ENCODE measurements around the gene FBXL7. TPM values are rescaled to one million over a fixed set of nuclear protein-coding genes. Genes with fewer than 3 reads are reported as not detected.

Gene FBXL7
- total and polyA plus RNA-seq, 7 experiments from 2014 or later, result not detected

DNA sequence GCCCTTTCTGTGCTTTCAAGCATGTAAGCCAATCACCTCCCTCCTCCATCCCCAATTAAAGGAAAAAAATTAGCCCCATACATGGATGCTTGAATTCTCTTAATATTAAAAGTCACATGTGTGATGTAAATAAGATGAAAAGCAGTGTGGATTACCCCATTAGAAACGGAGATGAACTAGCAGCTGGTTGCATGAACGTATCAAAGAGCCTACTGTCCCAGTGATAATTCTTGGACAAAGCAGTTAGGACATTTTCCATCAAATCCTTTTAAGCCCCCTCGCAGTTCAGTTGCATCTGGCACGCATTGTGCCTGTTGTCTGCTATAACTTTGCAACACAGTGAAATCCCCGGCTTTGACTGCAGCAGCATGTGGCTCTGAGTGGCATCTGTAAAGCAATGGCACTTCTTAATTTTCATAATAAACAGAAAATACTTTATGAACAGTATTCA, 285.6 kb downstream of the FBXL7 start:
- H3K9me3 Mint-ChIP-seq, result peaks cover 0 to 16% (median 4%) of the 10 kb centered on the region in 11 donors
- DNase-seq, result no peak
- H3K27me3 ChIP-seq (ENCODE audit: control insufficient read depth in 2 of 2, insufficient read depth in 2 of 2, low read length in 2 of 2), result no peaks in the 10 kb centered on the region
- CTCF ChIA-PET, result no interaction called here
- intact Hi-C loops (cut with micrococcal nuclease), result no loop called here
- H3K9me3 ChIP-seq (ENCODE audit: control insufficient read depth in 2 of 3, low read length in 3 of 3), result no peaks in the 10 kb centered on the region
- H3K4me3 Mint-ChIP-seq, result no peak overlapping the region
- POLR2A ChIA-PET, result no interaction called here
- no peak overlapping the region for H3K27ac Mint-ChIP-seq
- H3K27ac ChIP-seq (ENCODE audit: low read depth, low read length), result no peak overlapping the region
- no peaks in the 10 kb centered on the region for H3K27me3 Mint-ChIP-seq
- H3K4me1 ChIP-seq (ENCODE audit: control insufficient read depth in 2 of 2, insufficient read depth in 2 of 2, low read length in 2 of 2), result no peaks in the 10 kb centered on the region
- H3K36me3 Mint-ChIP-seq, result no peaks in the 10 kb centered on the region
- no peaks in the 10 kb centered on the region for H3K4me1 Mint-ChIP-seq
- ATAC-seq, result no peak
- H3K4me3 ChIP-seq (ENCODE audit: low read length), result no peak overlapping the region
- no peaks in the 10 kb centered on the region for H3K36me3 ChIP-seq (ENCODE audit: control insufficient read depth in 2 of 3, insufficient read depth in 3 of 3, low read length in 3 of 3)

- CTCF ChIA-PET, result no interaction called here
- POLR2A ChIA-PET, result no interaction called here
- intact Hi-C loops (cut with micrococcal nuclease), result no loop called here
- no peak overlapping the region for H3K27ac ChIP-seq (ENCODE audit: low read depth, low read length)
- no peak for DNase-seq
- no peaks in the 10 kb centered on the region for H3K4me1 ChIP-seq (ENCODE audit: control insufficient read depth in 2 of 2, insufficient read depth in 2 of 2, low read length in 2 of 2)
- H3K9me3 Mint-ChIP-seq, result peaks cover 0 to 16% (median 2%) of the 10 kb centered on the region in 11 donors
- ATAC-seq, result no peak
- H3K27me3 ChIP-seq (ENCODE audit: control insufficient read depth in 2 of 2, insufficient read depth in 2 of 2, low read length in 2 of 2), result no peaks in the 10 kb centered on the region
- no peak overlapping the region for H3K4me3 ChIP-seq (ENCODE audit: low read length)
- no peaks in the 10 kb centered on the region for H3K9me3 ChIP-seq (ENCODE audit: control insufficient read depth in 2 of 3, low read length in 3 of 3)
- H3K36me3 ChIP-seq (ENCODE audit: control insufficient read depth in 2 of 3, insufficient read depth in 3 of 3, low read length in 3 of 3), result no peaks in the 10 kb centered on the region
- H3K27me3 Mint-ChIP-seq, result no peaks in the 10 kb centered on the region
- H3K27ac Mint-ChIP-seq, result no peak overlapping the region
- no peaks in the 10 kb centered on the region for H3K36me3 Mint-ChIP-seq
- no peaks in the 10 kb centered on the region for H3K4me1 Mint-ChIP-seq
- H3K4me3 Mint-ChIP-seq, result no peak overlapping the region
These were observed 286.3 kb downstream of the FBXL7 start for GRCh38 chr5:15786326-15786725.

- CTCF ChIA-PET, result no interaction called here
- Histone ChIP-seq H3K36me3 (ENCODE audit: control insufficient read depth in 2 of 3, insufficient read depth in 3 of 3, low read length in 3 of 3) (no peaks in the 10 kb centered on the region), H3K9me3 (ENCODE audit: control insufficient read depth in 2 of 3, low read length in 3 of 3) (no peaks in the 10 kb centered on the region), H3K27me3 (ENCODE audit: control insufficient read depth in 2 of 2, insufficient read depth in 2 of 2, low read length in 2 of 2) (no peaks in the 10 kb centered on the region), H3K27ac (ENCODE audit: low read depth, low read length) (no peak overlapping the region), H3K4me3 (ENCODE audit: low read length) (no peak overlapping the region), H3K4me1 (ENCODE audit: control insufficient read depth in 2 of 2, insufficient read depth in 2 of 2, low read length in 2 of 2) (no peaks in the 10 kb centered on the region)
- ATAC-seq (no peak), DNase-seq (no peak)
- Mint-ChIP-seq H3K4me3 (no peak overlapping the region), H3K4me1 (no peaks in the 10 kb centered on the region), H3K27ac (no peak overlapping the region), H3K27me3 (no peaks in the 10 kb centered on the region), H3K9me3 (peaks cover 0 to 16% (median under 1%) of the 10 kb centered on the region in 11 donors), H3K36me3 (no peaks in the 10 kb centered on the region)
- intact Hi-C loops (cut with micrococcal nuclease), result no loop called here
- POLR2A ChIA-PET, result no interaction called here
These were observed 286.9 kb downstream of the FBXL7 start for GRCh38 chr5:15786884-15787283.

DNA sequence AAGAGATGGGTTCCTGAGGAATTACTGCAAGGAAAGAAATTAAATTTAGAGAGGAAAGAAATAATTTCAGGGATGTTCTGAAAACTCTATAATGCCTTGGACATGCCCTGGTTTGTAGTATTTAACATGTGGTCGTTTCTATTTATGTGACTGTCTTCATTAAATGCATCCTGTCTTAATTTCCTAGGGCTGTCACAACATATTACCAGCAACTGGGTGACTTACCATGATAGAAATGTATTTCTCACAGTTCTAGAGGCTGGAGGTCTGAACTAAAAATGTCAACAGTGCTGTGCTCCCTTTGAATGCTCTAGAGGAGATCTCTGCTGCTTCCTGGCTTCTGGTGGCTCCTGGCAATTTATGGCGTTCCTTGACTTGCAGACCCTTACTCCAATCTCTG, 287.7 kb downstream of the FBXL7 start:
- ATAC-seq (no peak), DNase-seq (no peak)
- Mint-ChIP-seq H3K27me3 (no peaks in the 10 kb centered on the region), H3K4me1 (no peaks in the 10 kb centered on the region), H3K4me3 (no peak overlapping the region), H3K36me3 (no peaks in the 10 kb centered on the region), H3K27ac (no peak overlapping the region), H3K9me3 (peaks cover 0 to 20% (median 0%) of the 10 kb centered on the region in 11 donors)
- ChIA-PET CTCF (no interaction called here), POLR2A (no interaction called here)
- Histone ChIP-seq H3K9me3 (ENCODE audit: control insufficient read depth in 2 of 3, low read length in 3 of 3) (no peaks in the 10 kb centered on the region), H3K27me3 (ENCODE audit: control insufficient read depth in 2 of 2, insufficient read depth in 2 of 2, low read length in 2 of 2) (no peaks in the 10 kb centered on the region), H3K4me1 (ENCODE audit: control insufficient read depth in 2 of 2, insufficient read depth in 2 of 2, low read length in 2 of 2) (no peaks in the 10 kb centered on the region), H3K27ac (ENCODE audit: low read depth, low read length) (no peak overlapping the region), H3K36me3 (ENCODE audit: control insufficient read depth in 2 of 3, insufficient read depth in 3 of 3, low read length in 3 of 3) (no peaks in the 10 kb centered on the region), H3K4me3 (ENCODE audit: low read length) (no peak overlapping the region)
- intact Hi-C loops (cut with micrococcal nuclease), result no loop called here

DNA sequence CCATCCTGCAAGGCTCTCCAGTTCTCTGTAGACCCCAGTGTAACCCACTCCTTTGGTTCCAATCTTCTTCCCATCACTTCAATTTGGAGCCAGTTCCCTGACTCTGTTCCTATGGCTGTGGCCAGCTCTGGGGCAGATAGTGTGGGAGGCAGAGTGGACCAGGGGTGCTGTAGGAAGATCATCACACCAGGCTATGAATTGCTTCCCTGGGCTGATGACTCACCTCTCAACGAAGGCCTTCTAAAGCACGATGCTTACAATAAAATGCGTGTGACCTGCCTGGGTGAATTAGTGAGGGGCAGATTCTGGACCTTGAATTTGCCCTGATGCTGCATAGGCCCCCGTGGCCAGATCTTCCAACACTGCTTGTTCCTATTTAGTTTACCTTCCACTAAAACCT, 289.7 kb downstream of the FBXL7 start:
- Histone ChIP-seq H3K9me3 (ENCODE audit: control insufficient read depth in 2 of 3, low read length in 3 of 3) (no peaks in the 10 kb centered on the region), H3K4me1 (ENCODE audit: control insufficient read depth in 2 of 2, insufficient read depth in 2 of 2, low read length in 2 of 2) (no peaks in the 10 kb centered on the region), H3K27me3 (ENCODE audit: control insufficient read depth in 2 of 2, insufficient read depth in 2 of 2, low read length in 2 of 2) (no peaks in the 10 kb centered on the region), H3K27ac (ENCODE audit: low read depth, low read length) (no peak overlapping the region), H3K36me3 (ENCODE audit: control insufficient read depth in 2 of 3, insufficient read depth in 3 of 3, low read length in 3 of 3) (no peaks in the 10 kb centered on the region), H3K4me3 (ENCODE audit: low read length) (no peak overlapping the region)
- Mint-ChIP-seq H3K27me3 (no peaks in the 10 kb centered on the region), H3K36me3 (no peaks in the 10 kb centered on the region), H3K9me3 (peaks cover 0 to 20% (median 0%) of the 10 kb centered on the region in 11 donors), H3K4me1 (no peaks in the 10 kb centered on the region), H3K27ac (no peak overlapping the region), H3K4me3 (no peak overlapping the region)
- POLR2A ChIA-PET, result no interaction called here
- DNase-seq, result no peak
- CTCF ChIA-PET, result no interaction called here
- intact Hi-C loops (cut with micrococcal nuclease), result no loop called here
- ATAC-seq, result no peak

GRCh38 chr5:15790446-15791018, 290.6 kb downstream of the FBXL7 start:
- H3K27ac ChIP-seq (ENCODE audit: low read depth, low read length), result no peak overlapping the region
- ChIA-PET CTCF (no interaction called here), POLR2A (no interaction called here)

GRCh38 chr5:15791274-15791673, 291.3 kb downstream of the FBXL7 start:
- DNase-seq (no peak), ATAC-seq (no peak)
- H3K9me3 Mint-ChIP-seq, result peaks cover 0 to 20% (median 0%) of the 10 kb centered on the region in 11 donors
- Histone ChIP-seq H3K9me3 (ENCODE audit: control insufficient read depth in 2 of 3, low read length in 3 of 3) (no peaks in the 10 kb centered on the region), H3K4me3 (ENCODE audit: low read length) (no peak overlapping the region), H3K27ac (ENCODE audit: low read depth, low read length) (no peak overlapping the region), H3K4me1 (ENCODE audit: control insufficient read depth in 2 of 2, insufficient read depth in 2 of 2, low read length in 2 of 2) (no peaks in the 10 kb centered on the region), H3K27me3 (ENCODE audit: control insufficient read depth in 2 of 2, insufficient read depth in 2 of 2, low read length in 2 of 2) (no peaks in the 10 kb centered on the region), H3K36me3 (ENCODE audit: control insufficient read depth in 2 of 3, insufficient read depth in 3 of 3, low read length in 3 of 3) (no peaks in the 10 kb centered on the region)
- CTCF ChIA-PET, result no interaction called here
- intact Hi-C loops (cut with micrococcal nuclease), result no loop called here
- no peak overlapping the region for H3K27ac Mint-ChIP-seq
- H3K4me3 Mint-ChIP-seq, result no peak overlapping the region
- POLR2A ChIA-PET, result no interaction called here
- no peaks in the 10 kb centered on the region for H3K27me3 Mint-ChIP-seq
- no peaks in the 10 kb centered on the region for H3K4me1 Mint-ChIP-seq
- H3K36me3 Mint-ChIP-seq, result no peaks in the 10 kb centered on the region

More at GRCh38 chr5:15790446-15791018, 290.6 kb downstream of the FBXL7 start:
- Histone ChIP-seq H3K27me3 (ENCODE audit: control insufficient read depth in 2 of 2, insufficient read depth in 2 of 2, low read length in 2 of 2) (no peaks in the 10 kb centered on the region), H3K9me3 (ENCODE audit: control insufficient read depth in 2 of 3, low read length in 3 of 3) (no peaks in the 10 kb centered on the region), H3K4me3 (ENCODE audit: low read length) (no peak overlapping the region), H3K36me3 (ENCODE audit: control insufficient read depth in 2 of 3, insufficient read depth in 3 of 3, low read length in 3 of 3) (no peaks in the 10 kb centered on the region), H3K4me1 (ENCODE audit: control insufficient read depth in 2 of 2, insufficient read depth in 2 of 2, low read length in 2 of 2) (no peaks in the 10 kb centered on the region)
- Mint-ChIP-seq H3K27ac (no peak overlapping the region), H3K36me3 (no peaks in the 10 kb centered on the region), H3K4me3 (no peak overlapping the region), H3K27me3 (no peaks in the 10 kb centered on the region), H3K9me3 (peaks cover 0 to 20% (median 0%) of the 10 kb centered on the region in 11 donors), H3K4me1 (no peaks in the 10 kb centered on the region)
- intact Hi-C loops (cut with micrococcal nuclease), result no loop called here
- ATAC-seq (no peak), DNase-seq (no peak)

Measured in naive thymus-derived CD4-positive, alpha-beta T cell (primary cell).